ENCODE measurements around the gene HSDL2.

HSDL2 gene

GRCh38 chr9:112396416-112396815 is 16.5 kb downstream of the HSDL2 start:
- no peak for TF ChIP-seq CTCF (IDR thresholded peaks at IDR 0.05; ENCODE audit: insufficient read depth, low read length, poor library complexity, severe bottlenecking)
- H3K36me3 ChIP-seq (ENCODE audit: control insufficient read depth, insufficient read depth, low read length): no peaks in the 10 kb centered on the region; the same call in none of the 2 replicates

GRCh38 chr9:112396872-112397271 is 17.0 kb downstream of the HSDL2 start:
- TF ChIP-seq CTCF (IDR thresholded peaks at IDR 0.05; ENCODE audit: insufficient read depth, low read length, poor library complexity, severe bottlenecking): no peak
- H3K27me3 ChIP-seq (replicated peaks; ENCODE audit: control insufficient read depth, insufficient read depth, low read length): no peaks in the 10 kb centered on the region

More at GRCh38 chr9:112396416-112396815, 16.5 kb downstream of the HSDL2 start:
- Histone ChIP-seq H3K27me3 (replicated peaks; ENCODE audit: control insufficient read depth, insufficient read depth, low read length) (no peaks in the 10 kb centered on the region), H3K4me3 (replicated peaks; ENCODE audit: low read depth, low read length) (no peak overlapping the region)
- DNase-seq (ENCODE audit: extremely low read depth, insufficient read length): no peak

GRCh38 chr9:112401175-112401815 is 21.4 kb downstream of the HSDL2 start:
- TF ChIP-seq CTCF (IDR thresholded peaks at IDR 0.05; ENCODE audit: insufficient read depth, low read length, poor library complexity, severe bottlenecking): no peak
- H3K27me3 ChIP-seq (replicated peaks; ENCODE audit: control insufficient read depth, insufficient read depth, low read length): no peaks in the 10 kb centered on the region
- no peaks in the 10 kb centered on the region; the same call in none of the 2 replicates for H3K36me3 ChIP-seq (ENCODE audit: control insufficient read depth, insufficient read depth, low read length)
- no peak overlapping the region for H3K4me3 ChIP-seq (replicated peaks; ENCODE audit: low read depth, low read length)
- no peak for DNase-seq (ENCODE audit: extremely low read depth, insufficient read length)

More at GRCh38 chr9:112396872-112397271, 17.0 kb downstream of the HSDL2 start:
- no peak overlapping the region for H3K4me3 ChIP-seq (replicated peaks; ENCODE audit: low read depth, low read length)
- no peaks in the 10 kb centered on the region; the same call in none of the 2 replicates for H3K36me3 ChIP-seq (ENCODE audit: control insufficient read depth, insufficient read depth, low read length)
- no peak for DNase-seq (ENCODE audit: extremely low read depth, insufficient read length)

GRCh38 chr9:112403614-112404201 is 23.8 kb downstream of the HSDL2 start:
- TF ChIP-seq CTCF (IDR thresholded peaks at IDR 0.05; ENCODE audit: insufficient read depth, low read length, poor library complexity, severe bottlenecking): no peak
- DNase-seq (ENCODE audit: extremely low read depth, insufficient read length): no peak
- H3K4me3 ChIP-seq (replicated peaks; ENCODE audit: low read depth, low read length): no peak overlapping the region
- H3K36me3 ChIP-seq (ENCODE audit: control insufficient read depth, insufficient read depth, low read length): no peaks in the 10 kb centered on the region
- no peaks in the 10 kb centered on the region for H3K27me3 ChIP-seq (replicated peaks; ENCODE audit: control insufficient read depth, insufficient read depth, low read length)

- TF ChIP-seq CTCF (IDR thresholded peaks at IDR 0.05; ENCODE audit: insufficient read depth, low read length, poor library complexity, severe bottlenecking): no peak
- peaks cover 2% of the 10 kb centered on the region; the same call in 1 of the 2 replicates for H3K36me3 ChIP-seq (ENCODE audit: control insufficient read depth, insufficient read depth, low read length)
- H3K27me3 ChIP-seq (replicated peaks; ENCODE audit: control insufficient read depth, insufficient read depth, low read length): no peaks in the 10 kb centered on the region
- no peak for DNase-seq (ENCODE audit: extremely low read depth, insufficient read length)
- H3K4me3 ChIP-seq (replicated peaks; ENCODE audit: low read depth, low read length): no peak overlapping the region
Observed at GRCh38 chr9:112404508-112404932, 24.6 kb downstream of the HSDL2 start.
